Measurements from ENCODE around the gene CDADC1.

Gene CDADC1

DNA sequence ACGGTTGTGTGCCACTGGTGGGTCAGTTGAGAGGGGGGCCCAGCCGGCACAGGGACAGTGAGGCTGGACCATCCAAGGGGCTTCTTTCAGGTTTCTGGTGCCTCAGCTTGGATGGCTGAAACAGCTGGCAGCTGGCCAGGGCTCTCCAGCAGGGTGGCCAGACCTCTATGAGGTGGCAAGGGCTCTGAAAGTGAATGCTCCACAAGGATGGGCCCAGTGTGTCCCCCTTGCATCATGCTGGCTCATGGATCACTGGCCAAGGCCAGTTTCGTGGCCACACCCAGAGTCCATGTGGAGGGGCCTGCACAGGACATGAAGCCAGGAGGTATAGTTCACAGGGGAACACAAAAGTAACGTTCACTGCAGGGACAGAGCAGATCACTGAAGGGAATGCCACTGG, 49.6 kb downstream of the CDADC1 start:
- no peak for DNase-seq

DNA sequence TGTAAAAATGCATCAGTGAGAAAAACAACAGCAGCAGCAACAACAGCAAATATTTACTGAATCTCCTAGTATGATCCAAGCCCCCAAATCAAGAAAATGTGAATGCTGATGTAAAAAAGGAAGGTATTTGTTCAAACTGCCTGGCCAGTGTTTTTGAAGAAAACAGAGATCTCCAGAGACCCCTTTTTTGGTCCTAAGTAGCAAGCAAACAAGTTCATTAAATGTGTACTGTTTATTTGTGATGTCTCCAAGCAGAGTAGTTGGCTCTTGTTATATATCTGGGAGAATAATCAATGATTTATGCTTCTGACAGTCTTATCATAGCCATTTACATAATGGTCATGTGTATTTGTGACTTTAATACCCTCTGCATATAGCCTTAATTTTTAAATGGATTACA, 50.7 kb downstream of the CDADC1 start:
- DNase-seq: no peak

DNA sequence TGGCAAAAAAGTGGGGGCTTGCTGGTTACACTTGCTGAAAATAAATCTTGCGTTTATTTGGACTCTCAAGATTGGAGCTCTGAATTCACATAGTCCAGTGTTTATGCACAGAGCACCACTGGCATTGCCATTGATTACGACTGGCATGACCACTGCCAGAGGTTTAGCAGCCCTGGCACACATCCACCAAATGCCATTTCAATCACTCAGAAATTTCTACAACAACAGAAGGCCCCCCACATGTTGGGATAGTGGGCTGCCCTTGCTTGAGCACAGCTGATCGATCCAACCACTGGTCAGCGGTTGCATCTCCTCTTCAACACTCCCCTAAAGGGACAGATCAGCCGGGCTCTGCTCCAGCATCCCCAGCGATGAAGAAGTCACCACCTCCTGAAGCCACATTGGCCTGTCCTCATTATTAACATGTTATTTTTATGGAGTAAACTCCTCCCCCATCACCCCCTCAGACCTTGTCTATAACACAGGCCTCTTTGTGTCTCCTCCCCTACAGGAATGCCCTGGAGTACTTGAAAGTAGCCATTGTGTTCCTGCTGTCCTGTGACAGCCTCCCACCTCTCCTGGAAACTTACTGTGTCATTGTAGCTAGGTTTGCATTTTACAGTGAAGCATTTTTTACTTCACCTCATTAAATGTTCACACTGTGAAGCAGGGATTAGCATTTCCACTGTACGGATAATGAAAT, 51.3 kb downstream of the CDADC1 start:
- DNase-seq: no peak

DNA sequence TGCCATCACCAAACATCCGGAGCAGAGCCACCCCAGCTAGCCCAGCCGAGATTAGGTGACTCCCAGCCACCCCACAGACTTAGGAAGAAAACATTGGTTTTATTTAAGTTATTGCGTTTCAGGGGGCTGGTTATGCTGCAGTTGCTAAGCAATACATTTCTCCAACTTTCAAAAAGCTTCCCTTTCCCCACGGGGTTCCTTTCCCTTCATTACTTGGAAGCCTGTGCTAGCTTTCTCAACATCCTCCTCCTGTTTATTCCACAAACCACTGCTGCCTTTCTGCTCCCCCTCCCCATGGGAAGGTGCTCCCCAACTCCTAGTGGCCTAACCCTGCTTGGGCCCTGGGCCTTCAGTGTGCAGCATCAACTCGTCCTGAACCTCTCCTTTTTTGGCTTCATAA, 52.6 kb downstream of the CDADC1 start:
- DNase-seq: no peak

DNA sequence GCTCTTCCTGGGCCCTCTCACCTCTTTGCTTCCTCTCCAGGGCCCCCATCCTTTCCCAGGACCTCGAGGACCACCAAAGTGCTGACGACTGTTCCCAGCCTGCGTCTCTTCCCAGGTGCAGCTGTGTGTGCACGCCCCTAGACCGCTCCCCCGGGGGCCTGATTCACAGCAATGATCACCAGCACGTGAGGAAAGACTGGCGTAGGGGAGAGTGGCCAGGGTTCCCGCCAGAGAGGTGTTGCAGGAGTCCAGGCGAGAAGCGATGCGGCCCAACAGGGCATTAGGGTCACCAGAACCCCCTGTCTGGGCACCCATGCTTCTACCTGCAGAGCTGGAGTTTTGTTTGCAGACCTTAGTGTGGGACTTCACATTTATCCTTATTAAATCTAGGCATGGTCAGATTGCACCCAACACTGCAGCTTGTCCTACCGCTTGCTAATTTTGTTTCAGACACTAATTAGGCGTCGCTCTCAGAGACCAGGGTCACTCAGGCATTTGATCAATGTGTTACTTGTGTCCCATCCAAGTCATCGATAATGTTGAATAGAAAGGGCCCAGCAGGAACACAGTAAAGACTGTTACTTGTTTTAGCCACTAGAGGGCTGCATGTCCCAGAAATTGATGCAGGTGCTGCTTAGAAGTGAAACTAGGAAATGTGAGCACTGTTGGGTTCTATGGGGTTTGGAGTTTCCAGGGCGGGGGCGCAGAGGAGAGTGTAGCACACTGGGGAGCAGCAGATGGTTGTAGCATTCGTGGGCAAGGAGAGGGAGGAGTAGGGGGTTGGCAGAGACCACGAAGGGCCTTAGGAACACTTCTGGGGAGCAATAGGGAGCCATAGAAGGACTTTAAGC, 53.2 kb downstream of the CDADC1 start:
- DNase-seq: peak; percentile 39

DNA sequence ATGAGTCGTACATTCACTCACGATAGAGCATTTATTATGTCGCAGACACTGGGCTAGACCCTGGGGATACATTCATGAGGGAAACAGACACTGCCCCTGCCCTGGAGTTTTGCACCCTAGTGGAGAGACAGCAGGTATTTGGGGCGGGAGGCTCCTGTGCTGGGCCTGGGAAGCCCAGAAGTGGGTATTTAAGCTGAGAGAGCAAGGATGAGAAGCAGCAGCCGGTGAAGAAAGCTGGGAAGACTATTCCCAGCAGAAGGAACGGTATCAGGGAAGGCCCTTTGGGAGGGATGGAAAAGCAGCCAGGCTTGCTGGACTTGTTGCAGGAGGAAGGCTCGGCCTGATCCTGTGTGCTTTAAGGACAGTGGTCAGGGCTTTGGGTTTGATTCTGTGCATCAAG, 54.5 kb downstream of the CDADC1 start:
- no peak for DNase-seq

DNA sequence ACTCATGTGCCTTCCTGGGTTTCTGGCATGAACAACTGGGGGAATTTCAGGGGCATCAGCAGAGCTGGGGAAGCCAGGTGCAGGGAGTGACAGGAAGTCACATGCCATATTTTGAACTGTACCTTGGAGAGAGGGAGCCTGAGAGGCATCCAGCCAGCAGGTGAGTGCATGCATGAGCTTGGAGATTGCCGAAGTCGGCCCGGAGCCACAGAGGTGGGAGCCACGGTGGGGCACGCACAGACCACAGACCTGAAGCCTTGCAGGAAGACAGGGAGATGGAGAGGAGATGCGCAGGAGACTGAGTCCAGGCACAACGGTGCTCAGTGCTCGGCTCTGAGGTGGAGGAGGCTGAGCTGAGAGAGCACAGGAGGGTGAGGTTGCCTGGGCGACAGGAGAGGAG, 55.1 kb downstream of the CDADC1 start:
- DNase-seq: no peak

DNA sequence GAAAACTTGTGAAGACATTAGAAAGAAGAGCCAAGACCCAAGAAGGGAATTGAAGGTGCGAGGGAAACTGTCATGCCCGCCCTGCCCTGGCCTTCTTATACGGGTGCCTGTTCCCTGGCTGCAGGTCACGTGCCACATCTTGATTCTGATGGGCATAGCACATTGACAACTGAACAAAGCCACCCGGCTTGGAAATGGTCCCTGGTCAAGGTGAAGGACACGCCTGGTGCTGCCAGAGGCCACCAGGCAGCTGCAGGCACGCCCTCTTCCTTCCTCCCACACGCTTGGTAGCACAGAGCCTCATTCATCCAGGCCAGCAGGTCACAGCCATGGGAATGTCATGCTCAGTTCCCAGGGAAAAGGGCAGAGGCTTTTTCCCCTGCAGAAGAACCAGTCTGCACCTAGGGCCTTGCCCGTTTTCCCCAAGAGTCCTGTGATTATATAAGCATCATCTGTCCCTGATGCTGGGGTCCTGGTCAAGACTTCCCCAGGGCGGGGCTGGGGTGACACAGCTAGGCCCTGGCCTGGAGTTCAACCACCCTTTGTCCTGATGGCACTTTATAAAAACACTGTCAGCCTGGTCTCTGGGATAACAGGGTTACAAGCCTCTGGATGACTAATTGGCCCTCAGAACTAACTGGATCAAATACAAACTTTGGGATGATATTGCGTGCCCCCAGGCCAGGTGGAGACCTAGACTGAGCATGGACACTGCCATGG, 56.0 kb downstream of the CDADC1 start:
- DNase-seq: no peak

DNA sequence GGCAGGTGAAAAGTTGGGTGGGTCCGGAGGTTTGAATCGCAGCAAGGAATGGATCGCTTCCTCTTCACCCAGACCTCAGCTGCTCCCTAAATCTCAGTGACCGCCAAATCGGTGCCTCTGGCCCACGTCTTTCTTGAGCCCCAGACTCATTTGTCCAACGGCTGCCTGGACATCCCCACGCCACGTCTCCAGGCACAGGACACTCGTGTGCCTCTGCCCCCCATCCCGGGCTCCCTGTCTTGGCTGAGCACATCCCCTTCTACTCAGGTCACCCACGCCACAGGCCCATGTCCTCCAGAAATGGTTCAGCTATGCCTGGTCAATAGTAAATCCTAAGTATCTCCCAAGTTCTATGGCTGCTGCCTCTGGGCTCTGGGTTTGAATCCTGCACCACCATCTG, 56.6 kb downstream of the CDADC1 start:
- no peak for DNase-seq

DNA sequence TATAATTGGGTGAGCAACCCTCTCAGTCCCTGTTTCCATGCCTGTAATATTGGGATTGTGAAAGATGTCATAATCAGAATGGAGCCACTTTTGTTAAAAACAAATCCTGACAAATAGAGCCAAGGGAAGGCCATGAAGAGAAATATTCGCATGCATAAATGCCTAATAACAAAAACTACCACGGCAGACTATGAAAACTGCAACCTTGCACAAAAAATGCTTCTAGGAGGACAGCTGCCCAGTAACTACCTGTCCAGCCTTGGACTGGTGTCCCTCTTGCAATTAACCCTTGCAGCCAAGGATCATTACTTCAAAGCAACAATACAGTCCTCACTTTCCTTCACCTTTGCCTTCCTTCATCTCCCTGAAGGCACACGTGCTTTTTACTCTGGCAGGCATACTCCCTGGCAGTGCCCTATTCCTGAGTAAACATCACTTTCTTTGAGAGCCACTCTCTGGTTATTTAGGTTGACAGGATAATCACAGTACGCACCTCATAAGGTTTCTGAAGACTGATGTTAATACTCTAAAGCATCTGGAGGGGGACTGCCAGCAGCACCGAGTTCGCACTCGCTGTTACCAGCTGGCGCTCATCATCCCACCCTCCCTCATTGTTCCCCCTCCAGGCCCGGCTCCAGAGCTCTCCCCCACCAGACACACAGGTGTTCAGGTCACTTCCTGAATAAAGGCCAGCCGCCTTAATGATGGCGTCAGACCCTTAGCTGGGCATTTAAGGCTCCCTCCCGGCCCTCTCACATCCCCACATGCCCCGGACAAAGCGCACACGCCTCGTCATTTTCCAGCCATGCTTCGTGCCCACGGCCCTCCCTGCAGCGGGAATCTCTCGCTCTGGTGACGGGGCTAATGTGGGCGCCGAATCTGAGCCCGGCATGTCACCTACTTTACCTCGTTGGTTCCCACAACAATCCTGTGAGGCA, 57.3 kb downstream of the CDADC1 start:
- DNase-seq: no peak

DNA sequence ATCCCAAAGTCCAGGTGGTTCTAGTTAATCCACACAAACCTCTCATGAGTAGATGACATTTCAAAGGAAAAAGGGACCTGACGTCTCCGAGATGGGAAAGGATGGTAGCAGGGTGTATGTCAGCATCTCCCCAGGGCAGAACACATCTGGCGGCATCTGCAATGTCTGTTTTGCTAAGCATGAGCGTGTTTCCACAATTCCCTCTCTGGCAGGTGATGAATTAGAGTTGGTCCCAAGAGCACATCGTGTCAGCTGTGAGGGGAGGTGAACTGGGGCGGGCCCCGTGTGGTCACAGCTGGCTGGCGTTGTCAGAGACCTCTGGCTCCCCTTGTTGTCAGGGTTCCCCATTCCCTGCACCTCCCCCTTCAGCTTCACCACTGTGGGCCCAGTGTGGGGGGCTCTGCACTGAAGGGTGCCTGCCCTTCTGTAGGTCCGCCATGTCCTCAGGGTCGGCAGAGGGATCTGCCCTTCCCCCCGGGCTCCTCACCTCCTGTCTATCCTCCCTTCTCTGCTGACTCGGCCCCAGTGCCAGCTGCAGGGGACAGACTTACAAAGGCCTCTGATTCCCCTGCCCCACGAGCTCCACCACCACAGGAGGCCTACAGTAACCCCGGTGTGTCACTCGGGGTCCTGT, 58.2 kb downstream of the CDADC1 start:
- no peak for DNase-seq

DNA sequence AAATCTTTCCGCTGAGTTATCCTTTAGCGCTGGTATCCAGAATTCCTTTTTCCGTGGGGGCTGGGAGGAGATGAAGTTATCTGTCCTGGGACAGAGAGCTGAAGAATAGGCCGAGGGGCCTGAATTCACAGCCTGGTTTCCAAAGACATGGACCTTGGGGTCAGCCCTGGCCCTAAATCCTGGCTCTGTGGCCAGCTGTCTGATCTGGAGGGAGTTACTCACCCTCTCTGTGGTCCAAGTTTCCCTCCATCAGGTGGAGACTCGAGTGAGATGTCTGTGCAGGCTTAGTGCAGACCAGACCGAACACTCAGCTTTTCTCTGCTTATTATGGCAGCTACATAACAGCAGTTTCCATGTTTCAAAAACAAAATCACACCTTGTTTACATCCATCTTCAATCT, 59.6 kb downstream of the CDADC1 start:
- DNase-seq: no peak

DNA sequence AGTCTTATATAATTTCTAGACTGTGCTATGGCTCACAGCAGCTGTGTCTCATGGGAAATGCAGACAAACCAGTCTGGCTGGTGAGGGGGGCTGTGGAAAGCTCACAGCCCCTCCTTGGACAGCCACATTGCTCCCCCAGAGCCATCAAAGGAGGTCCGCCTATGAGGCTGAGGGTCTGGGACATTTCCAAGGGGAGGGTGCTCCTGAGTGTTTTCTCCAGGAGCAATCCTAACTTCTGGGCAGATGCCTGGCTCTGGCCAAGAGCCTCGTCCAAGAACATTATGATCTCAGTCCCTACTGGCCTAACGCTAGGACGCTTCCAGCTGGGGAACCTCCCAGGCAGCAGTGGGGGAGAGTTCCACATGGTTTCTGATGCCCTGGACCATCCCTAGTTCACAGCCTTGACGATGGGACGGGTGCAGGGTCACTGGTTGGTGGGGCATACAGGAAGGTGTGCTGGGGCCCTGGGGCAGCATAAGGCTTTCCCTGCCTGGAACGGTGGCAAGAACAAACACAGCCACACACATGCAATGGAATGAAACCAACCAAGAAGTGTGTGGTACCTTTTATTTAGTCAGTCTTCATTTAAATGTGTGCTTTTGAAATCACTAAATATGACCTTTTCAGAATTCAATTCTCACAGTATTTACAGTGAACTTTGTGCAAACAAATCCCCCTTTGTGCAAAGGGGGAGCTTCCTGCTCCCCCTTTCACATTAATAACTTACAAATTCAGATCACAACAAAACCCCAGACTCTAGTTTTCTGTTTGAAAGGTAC, 60.6 kb downstream of the CDADC1 start:
- no peak for DNase-seq

DNA sequence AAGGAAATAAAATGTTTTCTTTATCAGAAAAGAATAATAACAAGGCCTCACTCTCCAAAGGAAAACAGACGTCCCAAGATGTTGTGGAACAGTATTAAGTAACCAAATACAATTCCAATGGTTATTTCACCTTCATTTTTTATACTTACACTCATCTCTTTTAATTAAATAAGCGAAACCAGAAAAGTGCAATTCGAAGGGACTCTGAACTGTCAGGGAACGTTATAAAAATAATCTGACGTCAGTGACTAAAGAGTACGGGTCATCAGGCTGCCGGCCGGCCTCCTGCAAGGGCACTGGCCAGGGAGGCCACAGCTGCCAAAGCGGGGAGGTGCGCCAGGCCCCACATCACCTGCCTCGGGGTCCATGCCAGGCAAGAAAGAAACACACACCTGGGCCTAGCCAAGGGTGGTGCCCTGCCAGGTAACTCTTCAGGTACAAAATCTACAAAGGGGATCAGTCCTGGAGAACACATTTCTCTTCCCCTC, 61.2 kb downstream of the CDADC1 start:
- DNase-seq: no peak

DNA sequence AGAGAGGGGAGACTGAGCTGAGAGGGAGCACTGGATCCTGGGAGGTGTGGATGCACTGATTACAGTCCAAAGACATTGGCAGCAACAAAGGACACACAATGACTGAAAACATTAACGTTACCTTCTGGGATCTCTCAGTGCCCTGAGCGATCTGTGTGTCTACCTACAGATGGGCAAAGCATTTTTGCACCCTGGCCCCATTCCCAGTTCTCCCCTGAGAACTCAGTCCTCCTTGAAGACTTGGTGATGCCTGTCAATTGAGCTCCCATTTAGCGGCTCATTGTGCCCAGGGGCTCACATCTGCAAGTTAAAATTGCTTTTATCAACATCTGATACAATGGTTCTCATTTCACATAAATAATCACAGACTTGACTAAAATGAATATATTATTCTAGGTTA, 62.5 kb downstream of the CDADC1 start:
- no peak for DNase-seq

DNA sequence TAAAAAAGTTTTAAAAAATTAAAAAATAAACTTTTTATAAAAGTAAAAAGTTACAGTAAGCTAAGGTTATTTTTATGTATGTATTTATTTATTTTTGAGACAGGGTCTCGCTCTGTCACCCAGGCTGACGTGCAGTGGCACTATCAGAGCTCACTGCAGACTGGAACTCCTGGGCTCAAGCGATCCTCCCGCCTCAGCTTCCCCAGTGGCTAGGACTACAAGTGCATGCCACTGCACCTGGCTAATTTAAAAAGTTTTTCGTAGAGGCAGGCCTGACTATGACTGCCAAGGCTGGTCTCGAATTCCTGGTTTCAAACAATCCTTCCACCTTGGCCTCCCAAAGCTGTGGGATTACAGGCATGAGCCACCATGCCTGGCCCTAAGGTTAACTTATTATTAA, 64.1 kb downstream of the CDADC1 start:
- no peak for DNase-seq

DNA sequence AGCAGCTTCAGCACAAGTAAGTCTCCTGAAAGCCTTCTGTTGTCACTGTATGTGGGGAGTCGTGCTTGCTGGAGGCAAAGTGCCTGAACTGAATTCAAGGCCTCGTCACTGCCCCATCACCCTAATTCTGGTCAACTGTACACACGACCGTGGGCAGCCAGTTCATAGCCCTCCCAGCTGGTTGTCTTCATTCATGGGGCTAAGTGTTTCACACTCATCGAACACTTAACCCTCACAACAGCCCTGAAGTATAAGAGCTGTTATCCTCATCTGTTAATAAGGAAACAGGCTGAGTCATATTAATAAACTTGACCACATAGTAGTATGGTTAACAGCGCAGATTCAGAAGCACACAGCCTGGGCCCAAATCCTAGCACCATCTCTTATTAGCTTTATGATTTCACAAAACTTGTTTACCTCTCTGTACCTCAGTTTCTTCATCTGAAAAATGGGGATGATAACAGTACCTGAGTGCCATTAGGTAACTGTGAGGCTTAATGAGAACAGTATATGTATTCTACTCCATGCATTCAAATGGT, 66.7 kb downstream of the CDADC1 start:
- DNase-seq: no peak

DNA sequence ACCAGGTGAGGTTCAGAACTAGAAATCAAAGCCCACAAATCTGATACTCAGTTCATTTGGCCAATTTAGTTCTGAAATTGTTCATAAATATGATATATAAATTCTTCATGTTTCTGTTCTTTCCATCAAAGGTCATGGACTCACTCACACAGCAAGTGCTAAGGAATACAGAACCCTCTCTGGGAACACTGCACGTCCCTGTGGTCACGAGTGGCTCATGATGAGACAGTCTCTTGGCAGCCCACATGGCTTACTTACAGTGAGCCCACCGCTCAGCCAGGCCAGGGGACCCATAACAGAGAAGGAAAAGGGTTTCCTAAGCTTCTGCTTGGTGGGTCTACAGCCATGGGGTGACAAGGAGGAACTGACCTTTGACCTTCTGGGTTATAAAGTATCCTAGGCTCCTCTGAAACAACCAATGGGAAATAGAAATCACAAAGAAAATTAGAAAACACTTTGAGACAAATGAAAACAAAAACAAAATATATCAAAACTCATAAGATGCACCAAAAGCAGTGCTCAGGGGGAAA, 67.4 kb downstream of the CDADC1 start:
- no peak for DNase-seq

DNA sequence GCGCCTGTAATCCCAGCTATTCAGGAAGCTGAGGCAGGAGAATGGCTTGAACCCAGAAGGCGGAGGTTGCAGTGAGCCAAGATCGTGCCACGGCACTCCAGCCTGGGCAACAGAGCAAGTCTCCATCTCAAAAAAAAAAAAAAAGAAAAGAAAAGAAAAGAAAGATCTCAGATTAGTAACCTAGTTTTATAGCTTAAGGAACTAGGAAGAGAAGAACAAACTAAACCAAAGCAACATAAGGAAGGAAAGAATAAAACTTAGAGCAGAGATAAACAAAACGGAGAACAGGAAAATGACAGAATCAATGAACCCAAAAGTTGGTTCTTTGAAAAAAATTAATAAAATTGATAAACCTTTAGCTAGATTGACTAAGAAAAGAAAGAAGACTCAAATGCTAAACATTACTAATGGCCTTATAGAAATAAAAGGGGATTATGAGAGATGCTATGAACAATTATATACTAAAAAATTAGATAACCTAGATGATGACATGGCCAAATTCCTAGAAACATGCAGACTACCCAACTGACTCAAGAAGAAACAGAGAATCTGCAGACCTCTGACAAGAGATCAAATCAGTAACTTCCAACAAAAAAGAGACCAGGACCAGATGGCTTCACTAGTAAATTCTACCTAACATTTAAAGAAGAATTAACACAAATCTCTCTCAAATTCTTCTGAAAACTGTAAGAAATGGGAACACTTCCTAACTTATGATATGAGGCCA, 68.2 kb downstream of the CDADC1 start:
- no peak for DNase-seq

DNA sequence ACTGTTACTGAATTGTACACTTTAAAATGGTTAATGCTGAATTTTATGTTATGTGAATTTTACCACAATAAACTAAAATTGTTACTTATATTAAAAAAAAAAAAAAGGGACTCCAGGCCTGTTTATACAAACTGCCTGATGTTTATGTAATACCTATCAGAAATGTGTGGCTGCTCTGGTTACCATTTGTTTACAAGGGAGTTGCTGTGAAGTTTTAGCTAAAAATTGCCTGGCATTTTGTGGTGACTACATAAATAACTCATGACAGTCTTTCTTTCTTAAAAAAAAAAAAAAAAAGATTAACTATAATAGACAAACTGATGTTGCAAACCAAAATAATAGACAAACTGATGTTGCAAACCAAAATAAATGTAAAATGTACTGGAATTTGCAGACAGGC, 71.8 kb downstream of the CDADC1 start:
- DNase-seq: no peak
